ENCODE measurements around the gene TPK1. TPM values are rescaled to one million over a fixed set of nuclear protein-coding genes. Genes with fewer than 3 reads are reported as not detected.

The TPK1 gene
- total RNA-seq, 1 donor: 3.9 TPM

- no peak for TF ChIP-seq CTCF (IDR thresholded peaks at IDR 0.05; ENCODE audit: insufficient read depth, low read depth, low read length)
- DNase-seq (ENCODE audit: low read depth): no peak
- no peak overlapping the region for H3K4me3 ChIP-seq (ENCODE audit: low read depth, low read length)
Measured at GRCh38 chr7:144547888-144548287, 288.0 kb downstream of the TPK1 start.

- TF ChIP-seq CTCF (IDR thresholded peaks at IDR 0.05; ENCODE audit: insufficient read depth, low read depth, low read length): no peak
- H3K4me3 ChIP-seq (ENCODE audit: low read depth, low read length): no peak overlapping the region
Measured at GRCh38 chr7:144546782-144547181, 289.1 kb downstream of the TPK1 start.

GRCh38 chr7:144545330-144545729 is 290.5 kb downstream of the TPK1 start:
- H3K4me3 ChIP-seq (ENCODE audit: low read depth, low read length): no peak overlapping the region
- no peak for DNase-seq (ENCODE audit: low read depth)
- TF ChIP-seq CTCF (IDR thresholded peaks at IDR 0.05; ENCODE audit: insufficient read depth, low read depth, low read length): no peak

More at GRCh38 chr7:144546782-144547181, 289.1 kb downstream of the TPK1 start:
- DNase-seq (ENCODE audit: low read depth): no peak

GRCh38 chr7:144534655-144535395 is 301.0 kb downstream of the TPK1 start:
- DNase-seq (ENCODE audit: low read depth): no peak
- no peak for TF ChIP-seq CTCF (IDR thresholded peaks at IDR 0.05; ENCODE audit: insufficient read depth, low read depth, low read length)
- H3K4me3 ChIP-seq (ENCODE audit: low read depth, low read length): no peak overlapping the region

- no peak for DNase-seq (ENCODE audit: low read depth)
- no peak for TF ChIP-seq CTCF (IDR thresholded peaks at IDR 0.05; ENCODE audit: insufficient read depth, low read depth, low read length)
- no peak overlapping the region for H3K4me3 ChIP-seq (ENCODE audit: low read depth, low read length)
Measured at GRCh38 chr7:144534196-144534595, 301.7 kb downstream of the TPK1 start.

GRCh38 chr7:144531181-144531580 is 304.7 kb downstream of the TPK1 start:
- no peak overlapping the region for H3K4me3 ChIP-seq (ENCODE audit: low read depth, low read length)
- DNase-seq (ENCODE audit: low read depth): no peak
- TF ChIP-seq CTCF (IDR thresholded peaks at IDR 0.05; ENCODE audit: insufficient read depth, low read depth, low read length): no peak
